Pancreas (tissue), 10 donors: ENCODE results near the gene CAPRIN2. TPM values are rescaled to one million over a fixed set of nuclear protein-coding genes. Genes with fewer than 3 reads are reported as not detected.

ENCODE experiments used
- ATAC-seq, 4 donors: fragments of 200-7000 bp; cut with Tn5 transposase; one replicate each; pipeline versions ENCODE4 v1.8.0 to v1.9.1; 2020; ENCODE audit warnings: mild to moderate bottlenecking in 4 of 4, moderate library complexity in 4 of 4
- DNase-seq, 6 donors: peaks; one replicate each; pipeline ENCODE4 v3.0.0-alpha.2; 2020
- FAIRE-seq: peaks from 2 replicates; lab custom pipeline; 2012; peaks lifted over from hg19 to GRCh38; lab: Jason Lieb, UNC
- H3K27ac ChIP-seq, 4 donors: fragments of 200-600 bp; sonication (generic); 1 replicate in 3 of 4; 2 replicates in 1 of 4; pipeline versions ENCODE4 v1.5.0 to v1.8.0; 2020
- H3K27me3 ChIP-seq, 4 donors: fragments of 200-600 bp; one replicate each; pipeline ENCODE4 v1.8.0; 2021
- H3K36me3 ChIP-seq, 3 donors: fragments of 200-600 bp; sonication (generic) in 1 of 3; one replicate each; pipeline versions ENCODE4 v1.5.0 to v1.8.0; 2020 to 2021
- H3K4me1 ChIP-seq, 3 donors: fragments of 200-600 bp; one replicate each; pipeline ENCODE4 v1.8.0; 2021
- H3K4me3 ChIP-seq, 4 donors: fragments of 200-600 bp; sonication (generic) in 2 of 4; one replicate each; pipeline versions ENCODE4 v1.5.0 to v1.8.0; 2020 to 2021
- H3K9me3 ChIP-seq, 4 donors: fragments of 200-600 bp; one replicate each; pipeline ENCODE4 v1.8.0; 2021
- WGBS, 2 donors: extraction: QIAGEN DNeasy Blood & Tissue Kit; methylation state at CpG; one replicate each; pipeline ENCODE4 v1.1.7; 2013; 5-methylcytosine and 5-hydroxymethylcytosine counted together
- intact Hi-C, 3 donors: fragments of 100-400 bp; cut with DNase I; formaldehyde crosslinking; loops; one replicate each; pipeline versions ENCODE4 v1.11.1 to v1.14.2; 2022
- polyA plus RNA-seq, 2 donors: library from polyadenylated mRNA; stranded (reverse); fragments of 200-250 nt; gene quantifications; one replicate each; pipeline ENCODE4 v1.2.3, GENCODE V29; 2013
- total RNA-seq, 6 donors: library from RNA; stranded (reverse); fragmentation: NEBNext Ultra II Directional in 4 of 6; extraction: Animal tissue kit (Norgen Biotek cat#: 25700) in 4 of 6; gene quantifications; one replicate each; pipeline versions ENCODE4 v1.2.1 to v1.2.4, GENCODE V29; 2021 to 2023
- TF ChIP-seq, protein P1 (sequence below), 4 donors: fragments of 200-600 bp; sonication (generic) in 3 of 4; IDR thresholded peaks; one replicate each; pipeline versions ENCODE4 v1.5.0 to v1.8.0; 2021; ENCODE audit warnings: antibody characterized with exemption in 4 of 4
- donor health status: healthy with polysubstance abuse.
- donor health status: DM: no; HTN: no; CAD: no; lungs with moderate emphysema.
- donor health status: DM: no; HTN: no; CAD: no.
- donor health status: control.
- donor health status: control.
- donor health status: Bipolar disorder and iron deficiency.
- donor health status: DM: yes; HTN: yes; CAD: no.
- donor health status: DM: no; HTN: no; CAD: no.
- donor health status: DM: no; HTN: no; CAD: no.
- donor health status: DM: yes; HTN: yes; CAD: no.

CAPRIN2 gene
- total and polyA plus RNA-seq, 8 donors: 5.7 to 25.6 (median 10.8) TPM

DNA sequence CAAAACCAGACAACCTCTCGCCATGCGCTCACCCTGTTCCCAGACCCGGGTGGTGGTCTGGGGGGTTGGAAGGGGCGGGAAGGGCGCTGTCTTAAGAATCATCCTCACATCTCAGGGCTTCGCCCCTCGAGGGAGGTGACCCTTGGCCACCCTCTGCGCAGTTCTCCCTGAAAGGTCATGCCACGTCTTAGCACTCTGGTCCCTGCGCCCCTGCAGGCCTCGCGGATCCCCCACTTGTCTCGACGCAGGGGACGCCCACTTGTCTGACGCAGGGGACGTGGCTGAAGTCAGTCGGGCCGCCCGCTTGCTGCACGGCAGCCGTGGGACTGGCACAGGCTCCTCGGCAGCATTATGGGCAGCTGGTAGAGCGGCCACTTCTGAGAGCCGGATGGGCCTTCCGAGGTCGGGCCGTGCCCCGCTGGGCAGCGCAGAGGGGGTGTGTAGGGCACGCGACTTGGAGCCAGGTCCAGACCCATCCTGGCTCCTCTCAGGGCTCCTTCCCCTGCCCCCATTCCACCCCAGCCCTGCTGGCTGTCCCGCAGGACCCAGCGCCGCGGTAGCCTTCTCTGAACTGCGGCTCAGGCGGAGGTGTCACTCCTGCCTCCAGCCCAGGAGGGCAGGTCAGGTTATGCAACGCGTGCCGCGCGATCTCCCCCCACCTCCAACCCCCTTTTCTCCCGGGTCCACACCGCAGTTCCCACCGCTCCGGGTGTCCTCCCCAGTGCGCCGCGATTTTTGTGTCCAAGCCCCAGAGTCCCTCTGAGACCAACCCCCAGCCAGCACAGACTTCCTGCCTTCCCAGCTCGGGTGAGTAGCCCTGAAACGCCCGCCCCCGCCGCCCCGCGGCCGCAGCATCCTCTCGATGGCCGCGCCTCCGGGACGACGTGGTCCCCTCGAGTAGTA is 40.9 kb upstream of the CAPRIN2 start:
- Histone ChIP-seq H3K4me3 (peak overlapping the region; percentile 38 to 76 (median 56)), H3K36me3 (no peaks in the 10 kb centered on the region), H3K9me3 (no peaks in the 10 kb centered on the region), H3K4me1 (no peaks in the 10 kb centered on the region), H3K27me3 (no peaks in the 10 kb centered on the region), H3K27ac (no peak overlapping the region)
- ATAC-seq: peak; percentile 67 to 84 (median 79)
- TF ChIP-seq, protein P1, sequence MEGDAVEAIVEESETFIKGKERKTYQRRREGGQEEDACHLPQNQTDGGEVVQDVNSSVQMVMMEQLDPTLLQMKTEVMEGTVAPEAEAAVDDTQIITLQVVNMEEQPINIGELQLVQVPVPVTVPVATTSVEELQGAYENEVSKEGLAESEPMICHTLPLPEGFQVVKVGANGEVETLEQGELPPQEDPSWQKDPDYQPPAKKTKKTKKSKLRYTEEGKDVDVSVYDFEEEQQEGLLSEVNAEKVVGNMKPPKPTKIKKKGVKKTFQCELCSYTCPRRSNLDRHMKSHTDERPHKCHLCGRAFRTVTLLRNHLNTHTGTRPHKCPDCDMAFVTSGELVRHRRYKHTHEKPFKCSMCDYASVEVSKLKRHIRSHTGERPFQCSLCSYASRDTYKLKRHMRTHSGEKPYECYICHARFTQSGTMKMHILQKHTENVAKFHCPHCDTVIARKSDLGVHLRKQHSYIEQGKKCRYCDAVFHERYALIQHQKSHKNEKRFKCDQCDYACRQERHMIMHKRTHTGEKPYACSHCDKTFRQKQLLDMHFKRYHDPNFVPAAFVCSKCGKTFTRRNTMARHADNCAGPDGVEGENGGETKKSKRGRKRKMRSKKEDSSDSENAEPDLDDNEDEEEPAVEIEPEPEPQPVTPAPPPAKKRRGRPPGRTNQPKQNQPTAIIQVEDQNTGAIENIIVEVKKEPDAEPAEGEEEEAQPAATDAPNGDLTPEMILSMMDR (IDR thresholded peaks at IDR 0.05): no peak
- no peak for FAIRE-seq
- intact Hi-C loops: no loop called here
- WGBS, 2 donors: 7 to 10% methylated on average over 65 of the region's 65 CpGs
- peak; percentile 12 to 86 (median 47) for DNase-seq

DNA sequence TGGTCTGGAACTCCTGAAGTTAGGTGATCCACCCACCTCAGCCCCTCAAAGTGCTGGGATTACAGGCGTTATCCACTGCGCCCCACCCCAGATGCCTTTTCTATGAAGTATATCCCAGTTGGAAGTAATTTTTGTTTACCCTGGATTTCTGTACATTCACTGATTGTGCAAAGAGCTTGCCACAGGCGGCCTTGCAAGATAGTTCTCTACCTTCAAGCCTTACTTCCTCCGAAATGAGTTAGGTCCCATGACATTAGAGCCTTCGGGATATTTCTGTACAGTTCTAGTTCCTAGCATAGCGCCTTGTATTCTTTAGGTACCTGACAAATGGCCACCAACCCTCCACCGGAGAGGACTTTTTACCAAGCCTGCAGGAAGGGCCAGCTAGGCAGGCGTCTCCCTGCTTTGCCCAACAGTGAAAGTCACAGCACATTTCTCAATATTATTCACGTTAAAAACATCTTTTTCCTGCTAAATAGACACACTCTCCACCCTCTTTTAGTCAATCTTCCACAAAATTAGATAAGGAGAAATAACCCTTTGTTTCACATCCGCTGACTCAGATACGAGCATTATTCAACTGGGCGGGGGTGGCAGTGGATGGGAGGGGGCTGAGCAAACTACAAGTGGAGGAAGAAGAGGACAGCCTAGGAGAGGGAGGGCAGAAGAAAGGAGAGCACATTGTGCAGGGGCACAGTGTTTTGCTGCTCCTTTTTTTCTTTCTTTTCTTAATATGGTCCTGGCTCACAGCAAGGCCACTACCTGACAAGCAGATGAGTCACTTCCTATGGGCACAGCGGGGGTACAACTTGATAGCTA is 40.0 kb upstream of the CAPRIN2 start:
- ATAC-seq (peak in 3 of 4 donors; percentile 5 to 39 (median 6)), DNase-seq (no peak), FAIRE-seq (no peak)
- H3K36me3 ChIP-seq: no peaks in the 10 kb centered on the region
- peak overlapping the region in 1 of 4 donors; percentile 76 for H3K4me3 ChIP-seq
- H3K4me1 ChIP-seq: no peaks in the 10 kb centered on the region
- intact Hi-C loops: no loop called here
- 81% methylated on average over 13 of the region's 13 CpGs for WGBS, 2 donors
- TF ChIP-seq, protein P1 (IDR thresholded peaks at IDR 0.05): no peak
- no peak overlapping the region for H3K27ac ChIP-seq
- H3K9me3 ChIP-seq: no peaks in the 10 kb centered on the region
- H3K27me3 ChIP-seq: no peaks in the 10 kb centered on the region

DNA sequence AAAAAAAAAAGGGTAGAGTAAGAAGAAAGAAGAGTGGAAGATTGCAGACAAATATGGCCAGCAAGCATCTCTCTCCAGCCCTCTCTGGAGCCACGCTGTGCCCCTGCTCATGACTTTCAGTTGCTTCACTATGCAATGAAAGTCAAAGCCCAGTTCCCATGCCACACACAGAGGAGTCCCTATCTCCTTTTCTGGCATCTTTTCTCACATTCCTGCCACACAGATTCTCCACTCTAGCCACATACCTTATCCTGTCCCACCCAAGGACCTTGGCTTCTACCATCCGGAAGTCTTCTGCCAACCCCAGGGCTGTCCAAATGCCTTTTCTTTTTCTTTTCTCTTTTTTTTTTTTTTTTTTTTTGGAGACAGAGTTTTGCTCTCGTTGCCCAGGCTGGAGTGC is 39.3 kb upstream of the CAPRIN2 start:
- Histone ChIP-seq H3K27me3 (no peaks in the 10 kb centered on the region), H3K36me3 (no peaks in the 10 kb centered on the region), H3K4me1 (no peaks in the 10 kb centered on the region), H3K9me3 (no peaks in the 10 kb centered on the region), H3K27ac (no peak overlapping the region), H3K4me3 (no peak overlapping the region)
- TF ChIP-seq, protein P1 (IDR thresholded peaks at IDR 0.05): no peak
- 75 to 78% methylated on average over 3 of the region's 3 CpGs for WGBS, 2 donors
- intact Hi-C loops: no loop called here
- no peak for DNase-seq
- no peak for ATAC-seq
- FAIRE-seq: no peak

DNA sequence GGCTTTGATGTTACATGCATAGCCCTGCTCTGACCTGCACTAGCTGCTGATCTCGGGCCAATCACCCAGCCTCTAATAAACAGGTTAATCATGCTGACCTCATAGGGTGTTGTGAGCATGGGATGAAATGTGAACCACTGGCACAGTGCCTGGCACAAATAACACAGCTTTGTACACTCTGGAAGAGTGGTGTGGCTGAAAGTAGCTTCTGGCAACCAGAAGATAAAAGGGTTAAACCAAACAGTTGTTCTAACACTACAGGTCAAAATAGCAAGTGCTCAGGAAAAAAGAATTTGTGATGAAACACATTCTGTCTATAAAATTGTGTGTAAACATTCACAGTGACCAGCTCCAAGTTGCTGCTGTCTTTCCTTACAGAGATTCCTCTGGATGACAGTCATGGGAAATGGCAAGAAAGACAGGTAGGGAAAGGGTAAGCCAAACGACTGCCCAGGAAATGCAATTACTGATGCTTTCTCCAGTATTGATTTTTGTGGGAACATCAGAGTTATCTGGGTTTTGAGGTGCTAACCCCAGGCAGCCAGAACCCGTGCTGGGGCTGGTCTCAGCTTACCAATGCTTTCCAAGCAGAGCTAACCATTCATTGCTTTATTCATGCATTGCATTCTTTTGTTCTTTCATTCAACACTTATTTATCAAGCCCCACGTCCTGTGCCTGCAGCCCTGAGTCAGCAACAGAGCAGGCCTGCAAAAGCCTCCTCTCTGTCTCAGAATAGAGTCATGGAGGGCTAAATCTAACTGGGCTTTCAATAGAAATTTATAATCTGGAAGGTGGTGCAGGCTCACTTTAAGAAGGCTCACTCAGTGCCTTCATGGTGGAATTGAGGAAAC is 38.1 kb upstream of the CAPRIN2 start:
- no peaks in the 10 kb centered on the region for H3K27me3 ChIP-seq
- no peak overlapping the region for H3K27ac ChIP-seq
- intact Hi-C loops: no loop called here
- H3K4me1 ChIP-seq: no peaks in the 10 kb centered on the region
- no peaks in the 10 kb centered on the region for H3K9me3 ChIP-seq
- TF ChIP-seq, protein P1 (IDR thresholded peaks at IDR 0.05): no peak
- FAIRE-seq: no peak
- no peak for ATAC-seq
- 30 to 37% methylated on average over 4 of the region's 4 CpGs for WGBS, 2 donors
- no peaks in the 10 kb centered on the region for H3K36me3 ChIP-seq
- DNase-seq: no peak
- no peak overlapping the region for H3K4me3 ChIP-seq
